Measurements from ENCODE around the gene NAP1L4.

NAP1L4 gene

DNA sequence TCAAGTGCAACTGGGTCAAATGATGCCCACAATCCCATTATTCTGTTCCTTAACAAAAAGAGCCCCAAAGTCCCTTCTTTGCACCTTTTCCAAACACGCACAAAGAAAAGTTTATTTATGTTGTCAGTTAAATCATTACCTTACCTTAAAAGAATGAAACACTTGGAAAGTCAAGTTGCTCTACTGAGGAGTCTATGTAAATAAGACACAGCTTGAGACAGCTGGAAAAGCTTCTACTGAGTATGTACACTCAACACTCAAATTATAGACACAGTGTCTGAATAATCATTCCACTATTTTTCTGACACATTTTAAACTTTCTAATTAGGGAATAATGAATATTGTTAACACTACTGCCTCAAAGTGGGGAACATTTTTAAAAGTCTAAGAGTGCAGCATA is 41.3 kb downstream of the NAP1L4 start:
- Histone ChIP-seq H3K4me2 (ENCODE audit: low read length) (no peak overlapping the region), H4K20me1 (ENCODE audit: insufficient read depth, low read length) (no peaks in the 10 kb centered on the region), H3K27me3 (ENCODE audit: low read depth, low read length) (no peaks in the 10 kb centered on the region), H3K27ac (ENCODE audit: low read length) (no peak overlapping the region), H3K4me3 (ENCODE audit: low read length) (no peak overlapping the region), H3K79me2 (ENCODE audit: low read length) (no peaks in the 10 kb centered on the region), H3K4me1 (ENCODE audit: low read length) (no peaks in the 10 kb centered on the region), H3K36me3 (replicated peaks; ENCODE audit: low read depth, low read length) (peaks cover 81% of the 10 kb centered on the region), H3K9me3 (ENCODE audit: insufficient read depth, low read length) (no peaks in the 10 kb centered on the region), H3K9ac (ENCODE audit: low read length) (no peak overlapping the region), H2AFZ (ENCODE audit: low read depth, low read length) (no peak overlapping the region)
- TF ChIP-seq, protein P1, sequence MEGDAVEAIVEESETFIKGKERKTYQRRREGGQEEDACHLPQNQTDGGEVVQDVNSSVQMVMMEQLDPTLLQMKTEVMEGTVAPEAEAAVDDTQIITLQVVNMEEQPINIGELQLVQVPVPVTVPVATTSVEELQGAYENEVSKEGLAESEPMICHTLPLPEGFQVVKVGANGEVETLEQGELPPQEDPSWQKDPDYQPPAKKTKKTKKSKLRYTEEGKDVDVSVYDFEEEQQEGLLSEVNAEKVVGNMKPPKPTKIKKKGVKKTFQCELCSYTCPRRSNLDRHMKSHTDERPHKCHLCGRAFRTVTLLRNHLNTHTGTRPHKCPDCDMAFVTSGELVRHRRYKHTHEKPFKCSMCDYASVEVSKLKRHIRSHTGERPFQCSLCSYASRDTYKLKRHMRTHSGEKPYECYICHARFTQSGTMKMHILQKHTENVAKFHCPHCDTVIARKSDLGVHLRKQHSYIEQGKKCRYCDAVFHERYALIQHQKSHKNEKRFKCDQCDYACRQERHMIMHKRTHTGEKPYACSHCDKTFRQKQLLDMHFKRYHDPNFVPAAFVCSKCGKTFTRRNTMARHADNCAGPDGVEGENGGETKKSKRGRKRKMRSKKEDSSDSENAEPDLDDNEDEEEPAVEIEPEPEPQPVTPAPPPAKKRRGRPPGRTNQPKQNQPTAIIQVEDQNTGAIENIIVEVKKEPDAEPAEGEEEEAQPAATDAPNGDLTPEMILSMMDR (IDR thresholded peaks at IDR 0.05; ENCODE audit: low read depth, low read length) = no peak
- no peak for TF ChIP-seq EZH2phosphoT487 (IDR thresholded peaks at IDR 0.05; ENCODE audit: low read depth)

DNA sequence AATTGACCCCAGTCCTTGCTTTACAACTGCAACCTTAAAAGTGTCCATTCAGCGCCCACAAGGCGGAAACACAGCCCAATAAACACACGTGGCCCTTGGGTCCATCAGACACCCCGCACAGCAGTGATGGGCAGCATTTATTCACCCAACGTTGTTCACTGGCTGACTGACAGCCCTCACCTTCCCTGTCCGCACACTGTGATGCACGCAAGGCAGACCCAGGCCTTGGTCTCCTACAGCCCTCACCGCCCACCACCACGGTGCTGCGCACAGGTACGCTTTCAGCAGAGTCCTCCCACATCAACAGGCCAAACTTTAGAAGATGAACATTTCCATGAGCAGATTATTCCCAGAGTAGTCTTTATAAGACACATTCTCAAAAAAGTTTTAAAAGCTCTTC is 42.2 kb downstream of the NAP1L4 start:
- H4K20me1 ChIP-seq (ENCODE audit: insufficient read depth, low read length) = no peaks in the 10 kb centered on the region
- no peaks in the 10 kb centered on the region for H3K79me2 ChIP-seq (ENCODE audit: low read length)
- H3K4me1 ChIP-seq (ENCODE audit: low read length) = no peaks in the 10 kb centered on the region
- H3K27me3 ChIP-seq (ENCODE audit: low read depth, low read length) = no peaks in the 10 kb centered on the region
- no peak overlapping the region for H3K27ac ChIP-seq (ENCODE audit: low read length)
- TF ChIP-seq, protein P1 (IDR thresholded peaks at IDR 0.05; ENCODE audit: low read depth, low read length) = no peak
- no peak for TF ChIP-seq EZH2phosphoT487 (IDR thresholded peaks at IDR 0.05; ENCODE audit: low read depth)
- no peak overlapping the region for H2AFZ ChIP-seq (ENCODE audit: low read depth, low read length)
- peaks cover 82% of the 10 kb centered on the region for H3K36me3 ChIP-seq (replicated peaks; ENCODE audit: low read depth, low read length)
- H3K9me3 ChIP-seq (ENCODE audit: insufficient read depth, low read length) = no peaks in the 10 kb centered on the region
- H3K4me2 ChIP-seq (ENCODE audit: low read length) = no peak overlapping the region
- no peak overlapping the region for H3K9ac ChIP-seq (ENCODE audit: low read length)
- H3K4me3 ChIP-seq (ENCODE audit: low read length) = no peak overlapping the region

DNA sequence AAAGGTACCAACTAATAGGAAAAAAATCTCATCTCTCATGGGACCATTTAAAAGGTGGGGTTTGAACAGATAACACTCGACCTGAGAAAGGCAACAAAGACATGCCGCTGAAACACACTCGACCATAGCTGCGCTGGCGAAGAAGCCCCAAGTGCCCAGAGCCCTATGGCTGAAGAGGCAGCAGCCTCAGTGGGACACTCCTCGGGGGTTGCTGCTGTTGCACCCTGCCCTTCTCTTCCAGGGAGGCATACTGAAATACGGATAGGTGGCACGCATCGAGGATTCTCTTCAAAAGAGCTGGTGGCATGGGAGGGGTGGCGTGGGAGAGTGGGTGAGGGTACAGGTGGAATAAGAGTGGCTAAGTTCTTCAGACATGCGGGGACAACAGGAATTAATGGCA is 44.4 kb downstream of the NAP1L4 start:
- Histone ChIP-seq H3K4me3 (ENCODE audit: low read length) (no peak overlapping the region), H3K4me1 (ENCODE audit: low read length) (no peaks in the 10 kb centered on the region), H2AFZ (ENCODE audit: low read depth, low read length) (no peak overlapping the region), H3K36me3 (replicated peaks; ENCODE audit: low read depth, low read length) (peaks cover 62% of the 10 kb centered on the region), H4K20me1 (ENCODE audit: insufficient read depth, low read length) (no peaks in the 10 kb centered on the region), H3K9me3 (ENCODE audit: insufficient read depth, low read length) (no peaks in the 10 kb centered on the region), H3K27ac (ENCODE audit: low read length) (no peak overlapping the region), H3K79me2 (ENCODE audit: low read length) (no peaks in the 10 kb centered on the region), H3K4me2 (ENCODE audit: low read length) (no peak overlapping the region), H3K27me3 (ENCODE audit: low read depth, low read length) (no peaks in the 10 kb centered on the region), H3K9ac (ENCODE audit: low read length) (no peak overlapping the region)
- TF ChIP-seq EZH2phosphoT487 (IDR thresholded peaks at IDR 0.05; ENCODE audit: low read depth) = no peak
- TF ChIP-seq, protein P1 (IDR thresholded peaks at IDR 0.05; ENCODE audit: low read depth, low read length) = no peak

DNA sequence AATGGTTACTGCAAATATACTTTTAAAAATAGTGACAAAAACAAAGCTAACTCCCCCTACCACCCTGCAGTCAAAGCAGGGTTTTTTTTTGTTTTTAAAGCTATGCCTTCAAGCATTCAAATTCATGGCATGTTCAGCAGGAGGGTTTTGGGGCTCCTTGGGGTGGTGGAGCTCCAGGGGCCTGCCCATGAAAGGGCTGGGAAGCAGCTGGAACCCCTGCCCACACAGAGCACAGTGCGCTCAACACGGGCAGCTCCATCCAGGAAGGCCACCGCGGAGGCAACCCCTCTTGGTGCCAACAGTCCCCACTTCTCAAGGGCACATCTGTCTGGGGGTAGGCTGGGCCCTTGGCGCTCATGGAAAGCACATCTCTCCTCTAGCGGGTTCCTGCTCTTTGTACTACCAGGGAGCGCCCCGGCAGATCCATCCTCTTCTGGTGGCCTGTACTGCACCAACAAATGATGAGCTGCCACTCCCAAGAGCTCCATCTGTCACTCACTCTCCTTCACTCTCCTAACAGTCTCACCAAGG is 46.3 kb downstream of the NAP1L4 start:
- Histone ChIP-seq H4K20me1 (ENCODE audit: insufficient read depth, low read length) (no peaks in the 10 kb centered on the region), H3K27ac (ENCODE audit: low read length) (no peak overlapping the region), H3K9ac (ENCODE audit: low read length) (no peak overlapping the region), H3K36me3 (replicated peaks; ENCODE audit: low read depth, low read length) (peaks cover 43% of the 10 kb centered on the region), H3K4me3 (ENCODE audit: low read length) (no peak overlapping the region), H3K4me1 (ENCODE audit: low read length) (no peaks in the 10 kb centered on the region), H3K79me2 (ENCODE audit: low read length) (no peaks in the 10 kb centered on the region), H2AFZ (ENCODE audit: low read depth, low read length) (no peak overlapping the region), H3K9me3 (ENCODE audit: insufficient read depth, low read length) (no peaks in the 10 kb centered on the region), H3K27me3 (ENCODE audit: low read depth, low read length) (no peaks in the 10 kb centered on the region), H3K4me2 (ENCODE audit: low read length) (no peak overlapping the region)
- no peak for TF ChIP-seq EZH2phosphoT487 (IDR thresholded peaks at IDR 0.05; ENCODE audit: low read depth)
- TF ChIP-seq, protein P1 (IDR thresholded peaks at IDR 0.05; ENCODE audit: low read depth, low read length) = no peak

Measured in OCI-LY3 (cell line).